WI38 (cell line): ENCODE results near the gene ESRRB.

Source experiments
- H3K4me3 ChIP-seq: 2 replicates; pipeline ENCODE4 v1.5.1; 2011; ENCODE audit warnings: low read depth, mild to moderate bottlenecking, control low read depth, low read length
- CTCF ChIP-seq: IDR thresholded peaks from 2 replicates; pipeline ENCODE4 v1.5.1; 2012; ENCODE audit warnings: low read depth, mild to moderate bottlenecking, control low read depth, low read length

The ESRRB gene

GRCh38 chr14:76354310-76354709 lies 21.6 kb upstream of the ESRRB start:
- no peak overlapping the region for H3K4me3 ChIP-seq
- no peak for TF ChIP-seq CTCF

GRCh38 chr14:76355771-76356170 lies 20.2 kb upstream of the ESRRB start:
- no peak for TF ChIP-seq CTCF
- H3K4me3 ChIP-seq: no peak overlapping the region

- no peak overlapping the region for H3K4me3 ChIP-seq
- no peak for TF ChIP-seq CTCF
Measured at GRCh38 chr14:76371066-76371465, 4.9 kb upstream of the ESRRB start.

- TF ChIP-seq CTCF: no peak
- no peak overlapping the region for H3K4me3 ChIP-seq
Measured at GRCh38 chr14:76373456-76373855, 2.5 kb upstream of the ESRRB start.

GRCh38 chr14:76375484-76375883 lies 453 bp upstream of the ESRRB start:
- TF ChIP-seq CTCF: no peak
- H3K4me3 ChIP-seq: no peak overlapping the region

- H3K4me3 ChIP-seq: no peak overlapping the region
Measured at GRCh38 chr14:76376409-76376877, 506 bp downstream of the ESRRB start.

More at GRCh38 chr14:76376409-76376877, 506 bp downstream of the ESRRB start:
- no peak for TF ChIP-seq CTCF
